Activated CD8-positive, alpha-beta memory T cell treated with anti-CD3 and anti-CD28 coated beads, Interleukin-2, amount 10 ng/mL, durations not matched to agents 7 days and 5 days (primary cell): Measurements from ENCODE around the gene PLPP4. TPM values are rescaled to one million over a fixed set of nuclear protein-coding genes. Genes with fewer than 3 reads are reported as not detected.

Source experiments
- ATAC-seq: fragments of 150-1000 bp; cut with Tn5 transposase; one replicate; pipeline ENCODE4 v1.10.0; 2021; ENCODE audit warnings: moderate library complexity
- CTCF ChIA-PET: fragments of 350-600 bp; sonication (Branson Sonifier 250); formaldehyde crosslinking; loops from one replicate; lab custom pipeline; 2021; ENCODE audit warnings: antibody characterized with exemption; lab: Charles Lee
- DNase-seq: peaks from one replicate; pipeline ENCODE4 v3.0.0-alpha.2; 2020
- H3K27ac Mint-ChIP-seq: one replicate; pipeline ENCODE4 v1.8.0; 2021; ENCODE audit warnings: mild to moderate bottlenecking, mixed read lengths
- H3K27me3 Mint-ChIP-seq: one replicate; pipeline ENCODE4 v1.8.0; 2021; ENCODE audit warnings: mixed read lengths
- H3K36me3 Mint-ChIP-seq: one replicate; pipeline ENCODE4 v1.8.0; 2021; ENCODE audit warnings: mild to moderate bottlenecking, mixed read lengths
- H3K4me1 Mint-ChIP-seq: one replicate; pipeline ENCODE4 v1.8.0; 2021; ENCODE audit warnings: mixed read lengths
- H3K4me3 Mint-ChIP-seq: one replicate; pipeline ENCODE4 v1.8.0; 2021; ENCODE audit warnings: mild to moderate bottlenecking, moderate library complexity, mixed read lengths
- H3K9me3 Mint-ChIP-seq: one replicate; pipeline ENCODE4 v1.8.0; 2022; ENCODE audit warnings: low read depth, mixed read lengths
- total RNA-seq, 2 experiments: library from RNA; stranded (reverse); gene quantifications; one replicate each; pipeline ENCODE4 v1.2.3, GENCODE V29; 2021

Gene PLPP4
- total RNA-seq, 2 experiments from 2014 or later: not detected

DNA sequence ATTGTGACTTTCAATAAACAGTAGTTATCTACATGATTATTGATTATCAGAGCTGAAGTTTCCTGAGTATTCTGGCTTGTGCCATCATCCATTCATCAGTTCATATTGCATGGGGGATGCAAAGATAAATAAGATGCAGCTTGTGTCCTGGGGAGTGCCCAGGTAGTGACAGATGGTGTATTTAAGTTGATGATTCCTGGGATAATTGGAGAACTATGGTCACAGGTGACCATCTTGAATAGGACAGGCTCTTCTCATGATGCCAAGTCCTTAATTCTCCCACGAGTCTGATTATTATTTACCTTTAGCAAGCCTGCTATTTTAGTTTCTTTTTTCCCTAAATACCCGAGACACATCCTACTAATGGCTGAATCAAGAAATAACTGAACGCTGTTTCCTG is 64.9 kb downstream of the PLPP4 start:
- no peak for DNase-seq
- CTCF ChIA-PET: no interaction called here
- no peaks in the 10 kb centered on the region for H3K4me1 Mint-ChIP-seq
- H3K9me3 Mint-ChIP-seq: peaks cover 3% of the 10 kb centered on the region
- no peaks in the 10 kb centered on the region for H3K27me3 Mint-ChIP-seq
- no peak for ATAC-seq
- H3K4me3 Mint-ChIP-seq: no peak overlapping the region
- no peaks in the 10 kb centered on the region for H3K36me3 Mint-ChIP-seq
- no peak overlapping the region for H3K27ac Mint-ChIP-seq

DNA sequence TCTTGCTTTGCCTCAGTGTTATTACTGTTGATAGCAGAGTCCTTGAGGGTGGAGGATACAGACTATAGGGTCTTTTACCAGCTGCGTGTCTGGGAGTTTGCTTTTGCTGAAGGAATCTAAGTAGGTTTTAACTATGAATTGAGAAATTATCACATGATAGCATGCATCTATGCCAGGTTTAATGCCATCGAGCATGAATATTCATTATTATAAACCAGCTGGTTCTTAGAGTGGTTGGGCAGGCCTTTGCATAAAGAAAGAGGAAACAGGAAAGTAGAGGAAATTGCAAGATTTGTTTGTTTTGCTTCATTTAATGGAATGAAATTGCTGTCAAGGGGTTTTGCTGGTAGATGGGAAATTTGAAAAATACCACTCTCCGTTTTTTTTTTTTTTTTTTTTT is 70.7 kb downstream of the PLPP4 start:
- DNase-seq (no peak), ATAC-seq (no peak)
- CTCF ChIA-PET: no interaction called here
- H3K4me3 Mint-ChIP-seq: no peak overlapping the region
- no peaks in the 10 kb centered on the region for H3K36me3 Mint-ChIP-seq
- H3K27ac Mint-ChIP-seq: no peak overlapping the region
- no peaks in the 10 kb centered on the region for H3K27me3 Mint-ChIP-seq
- H3K4me1 Mint-ChIP-seq: no peaks in the 10 kb centered on the region
- H3K9me3 Mint-ChIP-seq: no peaks in the 10 kb centered on the region

DNA sequence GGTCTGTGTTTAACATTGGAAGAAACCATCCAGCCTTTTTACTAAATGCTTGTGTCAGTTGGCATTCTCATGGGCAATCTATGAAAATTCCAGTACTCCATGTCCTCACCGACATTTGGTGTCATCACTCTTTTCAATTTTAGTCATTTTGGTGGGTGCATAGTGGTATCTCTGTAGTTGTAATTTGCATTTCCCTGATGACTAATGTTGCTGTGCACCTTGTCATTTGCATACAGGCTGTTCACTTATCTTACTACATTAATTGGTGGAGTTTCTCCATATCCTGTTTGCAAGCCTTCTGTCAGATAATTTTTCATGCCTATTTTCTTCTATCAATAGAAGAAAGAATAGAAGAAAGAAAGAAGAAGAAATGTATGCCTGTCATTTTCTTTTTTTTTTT is 73.7 kb downstream of the PLPP4 start:
- Mint-ChIP-seq H3K9me3 (no peaks in the 10 kb centered on the region), H3K27me3 (no peaks in the 10 kb centered on the region), H3K27ac (no peak overlapping the region), H3K4me1 (no peaks in the 10 kb centered on the region), H3K36me3 (no peaks in the 10 kb centered on the region), H3K4me3 (no peak overlapping the region)
- CTCF ChIA-PET: no interaction called here
- DNase-seq: no peak
- no peak for ATAC-seq

DNA sequence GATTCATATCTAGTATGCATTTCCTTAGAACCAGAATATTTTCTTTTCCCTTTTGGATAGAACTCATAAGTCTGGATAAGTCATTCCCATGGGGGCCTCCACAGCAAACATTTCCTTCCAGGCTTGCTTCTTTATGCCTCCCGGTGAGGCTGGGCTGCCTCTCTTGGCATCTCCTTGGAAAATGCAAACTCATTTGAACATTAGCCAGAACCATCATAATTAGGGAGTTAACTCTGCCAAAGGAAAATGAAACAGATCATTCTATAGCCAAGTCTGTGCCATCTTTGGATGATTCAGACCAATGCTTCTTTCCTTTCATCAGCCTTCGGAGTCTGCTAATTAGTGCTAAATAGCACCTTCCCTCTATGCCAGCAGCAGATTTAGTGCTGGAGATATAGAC is 81.1 kb downstream of the PLPP4 start:
- CTCF ChIA-PET: no interaction called here
- Mint-ChIP-seq H3K27me3 (no peaks in the 10 kb centered on the region), H3K36me3 (no peaks in the 10 kb centered on the region), H3K9me3 (no peaks in the 10 kb centered on the region), H3K27ac (no peak overlapping the region), H3K4me1 (no peaks in the 10 kb centered on the region), H3K4me3 (no peak overlapping the region)
- DNase-seq (no peak), ATAC-seq (no peak)

DNA sequence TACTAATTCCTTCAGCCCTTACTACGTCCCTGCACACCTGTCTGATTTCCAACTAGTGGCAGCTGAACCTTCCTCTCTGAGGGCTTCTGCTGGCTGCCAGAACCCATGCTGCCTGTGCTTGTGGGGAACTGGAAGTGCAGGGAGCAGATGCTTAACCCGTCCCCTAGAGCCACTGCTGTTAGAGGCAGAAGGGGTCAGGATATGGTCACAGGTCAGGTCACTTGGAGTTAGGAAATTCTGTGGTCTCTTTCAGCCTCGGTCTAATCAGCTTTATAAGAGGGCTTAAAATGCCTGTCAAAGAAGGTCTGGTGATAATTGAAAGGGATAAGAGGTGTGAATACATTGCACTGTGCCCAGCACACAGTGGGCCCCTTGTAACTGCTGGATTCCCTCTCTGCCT is 82.0 kb downstream of the PLPP4 start:
- no peak overlapping the region for H3K4me3 Mint-ChIP-seq
- H3K36me3 Mint-ChIP-seq: no peaks in the 10 kb centered on the region
- ATAC-seq (no peak), DNase-seq (no peak)
- no peak overlapping the region for H3K27ac Mint-ChIP-seq
- H3K27me3 Mint-ChIP-seq: no peaks in the 10 kb centered on the region
- H3K9me3 Mint-ChIP-seq: no peaks in the 10 kb centered on the region
- CTCF ChIA-PET: no interaction called here
- no peaks in the 10 kb centered on the region for H3K4me1 Mint-ChIP-seq

DNA sequence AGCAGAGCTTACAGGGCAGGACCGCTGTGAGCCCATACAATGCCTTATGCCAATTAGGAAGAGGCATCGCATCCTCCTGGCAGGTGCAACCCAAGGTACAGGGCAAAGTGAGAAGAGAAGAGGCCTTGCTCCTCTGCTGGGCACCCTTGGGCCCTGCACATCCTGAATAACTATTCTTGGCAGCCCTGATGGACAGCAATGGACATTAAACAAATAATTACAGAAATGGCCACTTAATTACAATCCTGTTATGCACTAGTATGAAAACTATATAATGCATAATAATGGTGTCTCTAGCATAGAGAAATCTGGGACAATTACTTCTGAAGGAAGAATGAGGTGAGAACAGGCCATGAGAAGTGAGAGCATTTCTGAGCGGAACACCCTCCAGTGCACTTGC is 83.5 kb downstream of the PLPP4 start:
- Mint-ChIP-seq H3K4me1 (no peaks in the 10 kb centered on the region), H3K9me3 (no peaks in the 10 kb centered on the region), H3K36me3 (no peaks in the 10 kb centered on the region), H3K27me3 (no peaks in the 10 kb centered on the region), H3K27ac (no peak overlapping the region), H3K4me3 (no peak overlapping the region)
- no peak for ATAC-seq
- DNase-seq: no peak
- CTCF ChIA-PET: no interaction called here

DNA sequence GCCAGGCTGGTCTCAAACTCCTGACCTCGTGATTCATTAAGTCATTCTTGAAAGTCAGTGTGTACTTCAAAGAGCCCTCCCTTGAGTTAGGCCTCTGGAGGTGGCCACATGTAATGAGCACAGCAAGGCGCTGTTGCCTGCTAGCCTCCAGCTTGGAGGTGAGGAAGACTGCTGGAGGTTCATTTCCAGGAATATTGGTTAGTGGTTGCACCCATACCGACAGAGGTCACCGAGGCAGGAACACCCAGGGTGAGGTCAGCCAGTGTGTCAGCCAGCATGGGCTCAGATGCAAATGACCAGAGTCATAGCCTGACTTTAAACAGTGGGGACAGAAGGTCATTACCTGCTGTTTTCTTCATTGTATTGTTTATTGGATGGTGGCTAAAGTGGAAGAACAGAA is 85.0 kb downstream of the PLPP4 start:
- no peaks in the 10 kb centered on the region for H3K9me3 Mint-ChIP-seq
- H3K27me3 Mint-ChIP-seq: no peaks in the 10 kb centered on the region
- no peak for DNase-seq
- CTCF ChIA-PET: no interaction called here
- H3K4me3 Mint-ChIP-seq: no peak overlapping the region
- no peaks in the 10 kb centered on the region for H3K4me1 Mint-ChIP-seq
- H3K27ac Mint-ChIP-seq: no peak overlapping the region
- H3K36me3 Mint-ChIP-seq: no peaks in the 10 kb centered on the region
- no peak for ATAC-seq

DNA sequence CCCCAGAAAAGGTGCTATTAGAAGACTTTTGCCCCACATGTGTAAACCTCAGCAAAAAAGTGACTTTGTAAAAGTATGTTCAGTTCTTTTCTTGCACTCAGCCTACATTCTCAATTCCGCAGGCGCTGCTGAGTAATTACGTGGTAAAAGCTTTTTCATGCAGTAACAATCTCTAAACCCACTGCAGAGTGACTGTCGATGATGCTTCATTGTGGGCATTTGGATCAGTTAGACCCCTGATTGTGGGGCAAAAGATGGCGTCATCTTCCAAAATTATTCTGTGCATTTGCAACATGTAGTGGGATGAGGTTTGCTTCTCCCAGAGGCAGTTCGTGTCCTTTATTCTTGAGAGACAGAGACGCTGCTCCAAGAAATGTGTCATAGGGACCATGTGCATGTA is 85.6 kb downstream of the PLPP4 start:
- no peaks in the 10 kb centered on the region for H3K9me3 Mint-ChIP-seq
- DNase-seq (no peak), ATAC-seq (no peak)
- CTCF ChIA-PET: no interaction called here
- H3K36me3 Mint-ChIP-seq: no peaks in the 10 kb centered on the region
- H3K4me1 Mint-ChIP-seq: no peaks in the 10 kb centered on the region
- no peak overlapping the region for H3K27ac Mint-ChIP-seq
- no peak overlapping the region for H3K4me3 Mint-ChIP-seq
- H3K27me3 Mint-ChIP-seq: no peaks in the 10 kb centered on the region

DNA sequence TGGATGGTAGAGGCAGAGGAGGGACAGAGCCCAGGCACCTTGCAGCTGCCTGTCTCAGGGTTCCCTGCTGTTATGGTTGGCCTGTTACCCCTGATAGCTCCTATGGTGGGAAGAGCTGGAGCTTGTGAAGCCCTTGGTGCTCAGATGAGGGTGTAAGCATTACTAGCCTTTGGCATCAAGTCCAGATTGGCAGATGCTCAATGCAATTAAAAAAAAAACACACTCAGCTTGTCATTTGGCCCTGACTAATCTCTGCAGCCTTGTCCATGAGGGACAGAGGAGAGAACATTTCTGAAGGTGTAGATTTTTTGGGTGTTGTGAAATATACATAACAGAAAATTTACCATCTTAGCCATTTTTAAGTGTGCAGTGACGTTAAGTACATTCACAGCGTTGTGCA is 86.3 kb downstream of the PLPP4 start:
- ATAC-seq: no peak
- CTCF ChIA-PET: no interaction called here

DNA sequence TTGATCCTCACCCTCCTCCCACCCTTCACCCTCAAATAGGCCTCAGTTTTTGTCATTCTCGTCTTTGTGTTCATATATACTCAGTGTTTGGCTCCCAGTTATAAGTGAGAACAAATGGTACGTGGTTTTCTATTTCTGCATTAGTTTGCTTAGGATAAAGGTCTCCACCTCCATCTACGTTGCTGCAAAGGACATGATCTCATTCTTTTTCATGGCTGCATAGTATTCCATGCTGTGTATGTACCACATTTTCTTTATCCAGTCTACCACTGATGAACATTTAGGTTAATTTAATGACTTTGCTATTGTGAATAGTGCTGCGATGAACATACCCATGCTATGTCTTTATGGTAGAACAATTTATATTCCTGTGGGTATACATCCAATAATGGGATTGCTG is 91.2 kb downstream of the PLPP4 start:
- H3K27ac Mint-ChIP-seq: no peak overlapping the region

More for the DNA sequence above, 86.3 kb downstream of the PLPP4 start:
- H3K9me3 Mint-ChIP-seq: no peaks in the 10 kb centered on the region
- no peaks in the 10 kb centered on the region for H3K27me3 Mint-ChIP-seq
- no peak overlapping the region for H3K27ac Mint-ChIP-seq
- no peaks in the 10 kb centered on the region for H3K36me3 Mint-ChIP-seq
- no peak for DNase-seq
- H3K4me3 Mint-ChIP-seq: no peak overlapping the region
- no peaks in the 10 kb centered on the region for H3K4me1 Mint-ChIP-seq

DNA sequence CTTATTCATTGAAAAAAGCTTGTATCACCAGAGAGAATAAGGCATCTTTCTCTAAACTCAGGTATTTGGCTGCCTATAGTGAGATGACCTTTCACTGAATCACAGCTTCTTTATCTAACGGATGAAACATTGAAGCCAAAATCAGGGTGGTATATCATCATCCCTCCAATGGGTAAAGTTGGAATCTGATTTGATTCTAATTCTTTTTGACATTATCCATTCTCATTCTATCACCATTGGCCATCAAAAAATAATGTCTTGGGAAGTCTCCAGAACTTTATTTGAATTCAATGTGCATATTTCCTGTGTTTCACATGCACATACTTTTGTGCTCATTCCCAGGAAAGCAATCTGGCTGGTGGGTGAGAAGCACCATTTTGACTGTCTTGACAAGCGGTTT is 95.2 kb downstream of the PLPP4 start:
- Mint-ChIP-seq H3K4me3 (no peak overlapping the region), H3K36me3 (no peaks in the 10 kb centered on the region), H3K9me3 (no peaks in the 10 kb centered on the region), H3K27ac (no peak overlapping the region), H3K27me3 (no peaks in the 10 kb centered on the region), H3K4me1 (no peaks in the 10 kb centered on the region)
- ATAC-seq: no peak
- CTCF ChIA-PET: no interaction called here
- DNase-seq: no peak

More for the DNA sequence above, 91.2 kb downstream of the PLPP4 start:
- no peak for ATAC-seq
- no peak overlapping the region for H3K4me3 Mint-ChIP-seq
- H3K9me3 Mint-ChIP-seq: no peaks in the 10 kb centered on the region
- H3K27me3 Mint-ChIP-seq: no peaks in the 10 kb centered on the region
- CTCF ChIA-PET: no interaction called here
- no peaks in the 10 kb centered on the region for H3K36me3 Mint-ChIP-seq
- no peak for DNase-seq
- no peaks in the 10 kb centered on the region for H3K4me1 Mint-ChIP-seq

DNA sequence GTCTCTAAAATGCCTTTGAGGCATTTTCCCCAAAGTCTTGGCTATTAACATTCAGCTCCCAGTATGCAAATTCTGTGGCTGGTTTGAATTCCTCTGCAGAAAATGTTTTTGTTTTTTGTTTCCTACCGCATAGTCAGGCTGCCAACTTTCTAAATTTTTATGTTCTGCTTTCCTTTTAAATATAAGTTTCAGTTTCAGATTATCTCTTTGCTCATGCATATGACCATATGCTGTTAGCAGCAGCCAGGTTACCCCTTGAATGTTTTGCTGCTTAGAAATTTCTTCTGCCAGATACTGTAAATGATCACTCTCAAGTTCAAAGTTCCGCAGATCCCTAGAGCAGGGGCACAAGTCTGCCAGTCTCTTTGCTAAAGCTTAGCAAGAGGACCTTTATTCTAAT is 96.9 kb downstream of the PLPP4 start:
- ATAC-seq: no peak
- CTCF ChIA-PET: no interaction called here

DNA sequence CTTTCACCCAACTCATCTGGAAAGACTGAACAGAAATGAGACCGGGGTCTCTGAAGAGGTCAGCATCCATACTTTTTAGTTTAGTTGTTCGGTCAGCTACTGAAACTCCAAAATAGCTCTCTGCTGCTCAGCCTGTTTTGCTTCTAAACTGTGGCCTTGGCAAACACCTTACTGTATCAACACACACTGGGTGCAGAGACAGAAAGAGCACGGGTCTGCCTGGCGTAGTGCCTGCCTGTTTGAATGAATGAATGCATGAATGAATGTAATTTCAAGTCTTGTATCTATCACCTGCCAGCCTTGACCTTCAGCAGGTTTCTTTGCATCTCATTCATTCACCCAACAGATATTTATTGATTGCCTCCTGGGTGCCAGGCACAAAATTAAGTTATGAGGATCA is 98.4 kb downstream of the PLPP4 start:
- Mint-ChIP-seq H3K36me3 (no peaks in the 10 kb centered on the region), H3K4me1 (no peaks in the 10 kb centered on the region), H3K4me3 (no peak overlapping the region), H3K27ac (no peak overlapping the region), H3K9me3 (no peaks in the 10 kb centered on the region), H3K27me3 (no peaks in the 10 kb centered on the region)
- DNase-seq (no peak), ATAC-seq (no peak)
- CTCF ChIA-PET: no interaction called here

More for the DNA sequence above, 96.9 kb downstream of the PLPP4 start:
- Mint-ChIP-seq H3K27ac (no peak overlapping the region), H3K4me1 (no peaks in the 10 kb centered on the region), H3K4me3 (no peak overlapping the region), H3K9me3 (no peaks in the 10 kb centered on the region), H3K27me3 (no peaks in the 10 kb centered on the region), H3K36me3 (no peaks in the 10 kb centered on the region)
- no peak for DNase-seq

DNA sequence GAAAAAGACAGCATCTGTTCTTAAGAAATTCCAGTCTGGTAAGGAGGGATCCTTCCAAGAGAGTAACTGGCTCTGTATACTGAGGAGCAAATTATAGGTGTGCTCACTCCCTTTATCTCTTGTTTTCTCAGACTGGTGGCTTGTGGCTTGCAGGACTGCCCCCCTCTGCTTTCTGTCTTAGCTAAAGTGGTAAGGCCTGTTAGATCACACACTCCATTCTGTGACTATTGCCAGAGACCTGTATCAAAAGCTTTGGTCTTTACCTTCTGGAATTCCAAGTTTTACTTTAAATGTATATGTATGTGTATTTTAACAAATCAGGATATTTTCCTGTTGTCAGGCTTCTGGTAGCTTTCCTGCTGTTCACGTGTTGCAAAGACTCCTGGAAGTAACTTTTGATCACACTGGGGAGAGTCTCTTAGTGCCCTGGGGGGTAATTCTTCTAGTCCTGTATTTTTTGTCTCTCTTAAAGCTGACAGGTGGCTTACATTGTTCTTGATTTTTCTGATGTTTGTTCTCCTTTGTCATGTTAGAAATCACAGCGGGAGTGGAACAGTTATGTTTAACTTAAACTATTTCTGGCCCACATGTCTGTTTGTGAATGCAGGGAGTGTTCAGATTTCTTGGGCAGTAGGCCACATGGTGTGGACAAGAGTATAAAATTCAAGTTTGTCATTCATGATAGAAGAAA is 99.0 kb downstream of the PLPP4 start:
- no peak overlapping the region for H3K27ac Mint-ChIP-seq
- H3K36me3 Mint-ChIP-seq: no peaks in the 10 kb centered on the region
- H3K4me1 Mint-ChIP-seq: no peaks in the 10 kb centered on the region
- ATAC-seq: no peak
- H3K27me3 Mint-ChIP-seq: no peaks in the 10 kb centered on the region
- CTCF ChIA-PET: no interaction called here
- no peak for DNase-seq
- H3K9me3 Mint-ChIP-seq: no peaks in the 10 kb centered on the region
- H3K4me3 Mint-ChIP-seq: no peak overlapping the region

DNA sequence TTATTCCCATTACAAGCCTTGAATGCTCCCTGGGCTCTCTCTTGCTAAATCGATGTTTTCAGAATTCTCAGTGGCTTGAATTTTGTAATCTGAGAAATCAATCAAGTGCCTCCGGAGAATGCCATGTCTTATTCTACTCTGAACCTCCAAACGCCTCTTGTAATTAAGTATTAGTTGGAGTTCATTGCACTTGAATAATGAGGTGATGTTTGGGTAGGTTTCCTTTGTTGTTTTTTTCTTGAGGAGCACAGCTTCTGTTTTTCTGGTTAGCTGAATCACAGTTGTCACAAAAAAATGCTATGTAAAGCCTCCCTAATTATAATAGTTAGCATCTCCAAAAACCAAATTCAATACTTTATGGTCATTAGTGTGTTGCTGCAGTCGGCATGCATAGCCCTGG is 100.3 kb downstream of the PLPP4 start:
- Mint-ChIP-seq H3K4me3 (no peak overlapping the region), H3K9me3 (no peaks in the 10 kb centered on the region), H3K27ac (no peak overlapping the region), H3K4me1 (no peaks in the 10 kb centered on the region), H3K36me3 (no peaks in the 10 kb centered on the region), H3K27me3 (no peaks in the 10 kb centered on the region)
- ATAC-seq (no peak), DNase-seq (no peak)
- CTCF ChIA-PET: no interaction called here
